H4 (cell line): ENCODE results near the gene HNRNPC. TPM values are rescaled to one million over a fixed set of nuclear protein-coding genes. Genes with fewer than 3 reads are reported as not detected.
"Not testable (repeated sequence)": the region's sequence is repeated elsewhere in the genome, so short reads cannot be mapped to it uniquely, and the experiment has no call there.

Experiments used
- DNase-seq: peaks from one replicate; pipeline ENCODE4 v3.0.0-alpha.2; 2015; ENCODE audit warnings: low spot score
- total RNA-seq: library from RNA; depleted of rRNA; stranded (reverse); fragments of >200 nt; shearing (Covaris generic); gene quantifications from 2 replicates; pipeline ENCODE4 v1.2.3, GENCODE V29; 2014

The HNRNPC gene
- total RNA-seq, 1 experiment from 2014 or later, result 1,559 TPM

DNA sequence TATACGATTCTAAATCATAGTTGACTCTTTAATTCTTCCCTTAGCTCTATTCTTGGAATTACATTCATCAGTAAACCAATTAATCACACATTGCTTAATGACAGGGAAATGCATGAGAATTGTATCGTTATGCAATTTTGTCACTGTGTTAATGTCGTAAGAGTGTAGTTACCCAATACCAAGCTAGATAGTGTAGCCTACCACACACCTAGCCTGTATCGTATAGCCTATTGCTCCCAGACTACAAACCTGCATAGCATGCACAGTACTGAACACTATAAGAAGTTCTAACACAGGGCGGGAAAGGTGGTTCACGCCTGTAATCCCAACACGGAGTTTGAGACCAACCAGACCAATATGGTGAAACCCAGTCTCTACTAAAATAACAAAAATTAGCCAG lies 24.7 kb downstream of the HNRNPC start:
- no peak for DNase-seq

DNA sequence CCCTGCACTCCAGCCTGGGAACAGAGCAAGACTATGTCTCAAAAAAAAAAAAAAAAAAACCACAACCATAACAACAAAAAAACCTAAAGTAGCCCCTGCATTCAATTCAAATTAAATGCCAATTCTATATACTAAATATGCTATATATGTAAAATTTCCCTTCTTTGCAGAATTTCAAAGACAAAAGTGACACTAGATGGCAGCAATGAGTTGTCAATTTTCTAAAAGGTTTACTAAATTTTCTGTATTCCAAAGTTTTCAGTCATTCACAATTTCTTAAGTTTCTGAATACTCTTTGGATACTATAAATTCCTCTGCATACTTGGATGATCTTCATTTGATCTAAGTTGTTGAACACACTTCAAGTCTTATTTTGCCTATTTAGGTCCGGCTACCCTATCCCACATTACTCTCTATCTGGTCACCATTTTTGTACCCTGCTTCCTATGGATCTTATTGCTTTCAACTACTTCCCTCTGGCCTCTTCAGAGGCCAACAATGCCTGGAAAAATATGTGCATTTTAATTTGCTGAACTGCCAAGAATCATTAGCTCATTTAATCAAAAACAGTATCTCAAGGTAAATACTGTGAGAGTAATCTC lies 27.9 kb downstream of the HNRNPC start:
- DNase-seq, result no peak

DNA sequence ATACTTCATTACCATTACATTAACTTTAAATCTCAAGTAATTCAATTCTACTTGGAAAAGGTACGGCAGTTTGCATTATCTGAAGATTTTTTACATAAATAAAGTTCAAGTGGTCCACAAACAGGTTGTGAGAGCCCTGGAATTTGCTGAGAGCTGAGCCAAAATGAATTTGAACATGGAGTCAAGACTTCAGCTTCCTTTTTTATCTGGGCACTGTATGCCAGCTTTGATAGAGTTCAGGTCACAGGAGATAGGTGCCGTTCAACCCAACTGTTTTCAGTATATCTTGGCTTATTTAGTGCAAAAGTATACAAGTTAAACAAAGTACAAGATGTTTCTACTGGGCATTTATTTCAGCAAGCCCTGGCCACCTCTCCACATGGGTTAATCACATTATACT lies 28.8 kb downstream of the HNRNPC start:
- no peak for DNase-seq

DNA sequence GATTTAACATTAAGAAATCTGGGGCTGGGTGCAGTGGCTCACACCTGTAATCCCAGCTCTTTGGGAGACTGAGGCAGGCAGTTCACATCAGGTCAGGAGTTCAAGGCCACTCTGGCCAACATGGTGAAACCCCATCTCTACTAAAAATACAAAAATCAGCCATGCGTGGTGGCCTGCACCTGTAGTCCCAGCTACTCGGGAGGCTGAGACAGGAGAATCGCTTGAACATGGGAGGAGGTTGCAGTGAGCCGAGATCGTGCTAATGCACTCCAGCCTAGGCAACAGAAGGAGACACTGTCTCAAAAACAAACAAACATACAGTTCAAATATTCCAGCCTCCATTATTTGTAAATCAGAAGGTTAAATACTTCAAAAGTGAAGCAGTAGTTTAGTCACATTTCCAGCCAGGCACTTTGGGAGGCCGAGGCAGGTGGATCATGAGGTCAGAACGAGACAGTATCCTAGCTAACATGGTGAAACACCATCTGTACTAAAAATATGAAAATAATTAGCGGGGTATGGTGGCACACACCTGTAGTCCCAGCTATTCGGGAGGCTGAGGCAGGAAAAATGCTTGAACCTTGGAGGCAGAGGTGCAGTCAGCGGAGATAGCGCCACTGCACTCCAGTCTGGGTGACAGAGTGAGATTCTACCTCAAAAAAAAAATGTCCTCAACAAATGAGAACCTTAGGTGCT lies 30.3 kb downstream of the HNRNPC start:
- DNase-seq, result no peak

DNA sequence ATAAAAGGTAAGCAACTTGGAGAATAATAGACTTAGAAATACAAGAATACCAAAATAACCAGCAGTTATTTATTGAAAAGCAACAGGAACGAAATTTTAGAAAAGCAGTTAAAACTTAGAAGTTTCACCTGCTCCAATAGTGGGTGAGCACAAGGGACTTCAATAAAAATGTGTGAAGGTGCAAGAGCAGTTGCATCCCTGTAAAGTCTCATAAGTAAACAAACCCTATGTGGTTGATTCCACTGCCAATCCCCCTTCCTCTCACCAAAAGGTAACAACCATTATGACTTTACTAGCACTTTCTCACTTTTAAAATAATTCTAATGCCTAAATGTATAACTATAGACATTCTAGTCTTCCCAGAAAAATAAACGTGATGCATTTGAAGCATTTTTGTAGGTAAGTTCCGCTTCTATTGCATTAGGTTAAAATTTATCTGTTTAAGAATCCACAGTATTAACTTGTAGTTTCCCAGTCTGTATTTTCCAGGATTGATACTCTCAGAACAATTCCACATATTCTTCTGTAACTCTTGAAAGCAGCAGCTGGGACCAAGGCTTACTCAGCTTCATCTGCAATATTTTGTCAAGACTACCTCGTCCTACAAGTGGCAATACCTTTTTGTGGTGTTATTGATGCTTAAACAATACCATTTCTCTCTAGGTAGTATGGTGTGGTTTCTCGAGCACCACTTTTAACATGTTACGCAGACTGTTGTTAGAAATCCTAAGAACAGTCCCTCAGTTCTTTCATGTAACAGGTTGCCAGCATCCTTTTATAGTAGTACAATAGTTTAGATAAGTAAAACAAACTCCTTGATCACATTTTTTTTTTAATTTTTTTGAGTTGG lies 32.1 kb downstream of the HNRNPC start:
- no peak for DNase-seq

DNA sequence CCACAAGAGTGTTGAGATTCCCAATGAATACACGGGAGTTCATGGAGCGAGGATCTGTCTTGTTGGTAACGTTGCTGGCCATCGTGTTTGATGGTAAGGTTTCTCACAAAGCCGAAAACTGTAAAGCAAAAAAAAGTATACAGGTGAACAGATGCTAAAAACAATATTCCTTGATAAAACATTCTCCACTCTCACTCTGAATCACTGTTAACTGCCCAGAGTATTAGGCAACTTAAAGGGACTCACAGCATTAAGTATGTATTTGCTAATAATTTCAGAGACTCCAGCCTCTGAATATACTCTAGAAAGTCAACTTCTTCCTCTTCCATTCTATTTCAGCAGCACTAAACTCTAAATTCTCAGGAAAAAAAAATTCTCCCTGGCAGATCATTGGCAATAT lies 35.1 kb downstream of the HNRNPC start:
- DNase-seq, result no peak

DNA sequence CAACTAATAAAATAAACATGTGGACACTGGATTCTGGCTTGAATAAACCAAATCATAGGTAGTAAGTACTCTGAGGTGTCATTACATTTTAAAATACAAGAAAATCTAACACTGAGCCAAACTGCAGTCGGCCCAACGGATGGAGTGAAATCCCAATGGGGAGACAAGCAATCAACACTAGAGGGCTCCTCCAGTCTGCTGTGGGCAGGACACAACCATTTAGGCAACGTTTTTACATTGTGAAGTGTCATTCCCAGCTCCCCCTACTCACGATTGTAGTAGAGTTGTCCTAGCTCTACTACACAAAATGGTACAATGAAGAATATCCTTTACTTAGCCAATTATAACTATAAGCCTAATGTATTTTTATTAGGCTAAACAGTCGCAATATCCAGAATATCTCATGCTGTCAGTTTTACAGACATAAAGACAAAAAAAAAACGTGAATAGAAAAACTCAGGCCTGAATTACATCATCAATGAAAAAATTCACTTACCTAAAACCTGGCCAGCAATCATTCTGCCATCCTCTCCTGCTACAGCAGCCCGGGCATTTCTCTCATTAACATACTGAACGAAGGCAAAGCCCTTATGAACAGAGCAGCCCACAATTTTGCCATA lies 35.7 kb downstream of the HNRNPC start:
- no peak for DNase-seq

DNA sequence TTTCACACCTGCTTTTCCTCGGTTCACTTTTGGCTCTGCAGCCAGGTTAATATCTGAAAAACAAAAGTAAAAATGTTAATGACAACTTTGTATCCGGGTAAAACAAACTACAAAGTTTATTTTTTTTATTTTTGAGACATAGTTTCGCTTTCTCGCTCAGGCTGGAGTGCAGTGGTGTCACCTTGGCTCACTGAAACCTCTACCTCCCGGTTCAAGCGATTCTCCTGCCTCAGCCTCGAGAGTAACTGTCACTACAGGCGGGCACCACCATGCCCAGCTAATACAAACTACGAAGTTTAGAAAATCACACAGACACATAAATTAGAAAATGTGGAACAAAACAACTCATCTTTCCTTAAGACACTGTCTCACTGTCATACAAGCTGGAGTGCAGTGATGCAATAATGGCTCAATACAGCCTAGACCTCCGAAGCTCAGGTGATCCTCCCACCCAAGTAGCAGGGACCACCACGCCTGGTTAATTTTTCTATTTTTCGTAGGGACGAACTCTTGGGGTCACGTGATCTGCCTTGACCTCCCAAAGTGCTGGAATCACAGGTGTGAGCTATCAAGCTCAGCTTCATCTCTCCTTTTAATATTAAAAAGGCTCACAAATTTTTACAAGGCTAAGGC lies 38.1 kb downstream of the HNRNPC start:
- no peak for DNase-seq

DNA sequence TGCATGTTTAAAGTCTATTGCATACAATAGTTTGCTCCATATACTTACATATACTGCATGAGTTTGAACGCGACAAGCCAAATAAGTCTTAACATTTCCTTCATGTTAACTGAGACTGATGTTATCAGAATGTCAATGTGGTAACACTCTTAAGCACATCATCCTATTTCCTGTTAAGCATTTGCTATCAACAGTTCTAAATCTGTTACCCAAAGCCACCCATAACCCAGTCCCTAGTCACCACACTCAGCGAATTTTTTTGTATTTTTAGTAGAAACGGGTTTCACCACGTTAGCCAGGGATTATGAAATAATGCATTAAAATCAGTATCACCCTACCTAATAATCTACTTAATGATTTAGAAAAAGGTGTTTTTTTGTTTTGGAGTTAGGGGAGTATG lies 39.4 kb downstream of the HNRNPC start:
- DNase-seq, result no peak

DNA sequence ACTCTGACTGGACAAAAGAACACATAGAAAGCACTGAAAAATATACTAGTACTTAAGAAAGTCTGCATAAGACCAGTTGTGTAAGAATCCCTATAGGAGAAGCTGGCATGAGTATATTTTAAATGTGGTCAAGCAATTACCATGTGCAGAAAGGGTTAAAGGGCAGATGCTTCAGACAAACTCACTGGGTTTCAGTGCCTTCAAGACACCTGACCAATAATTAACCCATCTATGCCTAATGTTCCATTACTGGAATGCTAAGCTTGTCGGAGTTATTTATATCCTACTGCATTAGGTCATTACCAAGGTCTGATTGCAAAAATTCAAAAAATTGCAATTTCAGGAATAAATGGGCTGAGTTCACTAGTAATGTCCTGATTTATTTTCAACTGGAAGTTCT lies 41.3 kb downstream of the HNRNPC start:
- no peak for DNase-seq

DNA sequence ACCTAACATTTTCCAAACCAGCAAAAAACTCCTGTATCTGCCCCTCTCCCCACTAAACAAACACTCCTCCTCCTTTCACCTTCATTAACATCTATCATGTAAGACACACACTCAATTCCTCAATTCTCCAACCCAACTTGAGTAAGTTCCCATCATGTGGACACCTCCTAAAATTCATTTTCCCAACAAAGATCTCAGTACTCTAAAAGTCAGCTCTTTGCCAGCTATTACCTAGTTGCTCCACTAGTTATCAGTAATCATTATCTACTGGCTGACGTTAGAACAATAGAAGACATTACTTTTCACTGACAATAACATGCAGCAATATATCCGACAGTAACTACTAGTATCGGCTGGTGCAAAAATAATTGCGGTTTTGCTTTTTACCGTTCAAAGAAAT lies 42.1 kb downstream of the HNRNPC start:
- DNase-seq, result no peak

DNA sequence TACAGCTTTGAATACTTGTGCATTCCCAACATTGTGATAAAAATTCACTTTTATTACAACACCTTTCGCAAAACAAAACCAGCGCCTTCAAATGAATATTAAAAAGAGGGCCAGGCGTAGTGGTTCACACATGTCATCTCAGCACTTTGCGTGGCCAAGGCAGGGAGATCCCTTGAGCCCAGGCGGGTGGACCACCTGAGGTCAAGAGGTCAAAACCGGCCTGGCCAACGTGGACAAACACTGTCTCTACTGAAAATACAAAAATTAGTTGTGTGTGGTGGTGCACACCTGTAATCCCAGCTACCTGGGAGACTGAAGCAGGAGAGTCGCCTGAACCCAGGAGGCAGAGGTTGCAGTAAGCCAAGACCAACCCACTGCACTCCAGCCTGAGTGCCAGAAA lies 42.8 kb downstream of the HNRNPC start:
- DNase-seq, result no peak

DNA sequence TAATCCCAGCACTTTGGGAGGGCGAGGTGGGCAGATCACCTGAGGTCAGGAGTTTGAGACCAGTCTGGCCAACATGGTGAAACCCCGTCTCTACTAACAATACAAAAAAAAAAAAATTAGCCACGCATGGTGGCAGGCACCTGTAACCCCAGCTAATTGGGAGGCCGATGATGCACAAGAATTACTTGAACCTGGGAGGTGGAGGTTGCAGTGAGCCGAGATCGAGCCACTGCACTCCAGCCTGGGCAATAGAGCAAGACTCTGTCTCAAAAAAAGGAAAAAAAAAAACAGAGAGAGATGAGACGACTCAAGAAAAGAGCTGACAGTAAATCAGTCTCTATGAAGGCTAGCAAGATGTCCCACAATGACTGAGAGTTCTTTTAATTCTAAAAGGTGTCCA lies 44.1 kb downstream of the HNRNPC start:
- not testable (repeated sequence) for DNase-seq

DNA sequence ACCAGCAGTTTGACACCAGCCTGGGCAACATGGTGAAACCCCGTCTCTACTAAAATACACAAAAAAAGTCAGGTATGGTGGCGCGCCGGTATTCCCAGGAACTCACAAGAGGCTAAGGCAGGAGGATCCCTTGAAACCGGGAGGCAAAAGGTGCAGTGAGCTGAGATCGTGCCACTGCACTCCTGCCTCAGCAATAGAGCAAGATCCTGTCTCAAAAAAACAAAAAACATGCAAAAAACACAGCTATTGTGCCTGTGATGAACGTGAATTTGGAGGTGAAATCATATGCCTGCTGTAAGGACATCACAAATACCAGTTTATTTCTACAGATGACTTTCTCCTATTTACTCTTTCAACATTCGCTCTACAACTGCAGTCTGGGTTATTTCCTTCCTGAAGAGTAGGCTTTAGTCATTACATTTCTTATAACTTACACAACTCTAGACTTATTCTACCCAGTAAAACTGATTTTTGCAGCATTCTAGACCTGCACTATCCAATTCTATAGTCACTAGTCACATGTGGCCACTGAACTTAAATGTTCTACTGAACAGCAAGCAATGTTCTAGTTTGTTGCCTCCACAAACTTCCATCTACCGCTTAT lies 48.3 kb downstream of the HNRNPC start:
- no peak for DNase-seq

DNA sequence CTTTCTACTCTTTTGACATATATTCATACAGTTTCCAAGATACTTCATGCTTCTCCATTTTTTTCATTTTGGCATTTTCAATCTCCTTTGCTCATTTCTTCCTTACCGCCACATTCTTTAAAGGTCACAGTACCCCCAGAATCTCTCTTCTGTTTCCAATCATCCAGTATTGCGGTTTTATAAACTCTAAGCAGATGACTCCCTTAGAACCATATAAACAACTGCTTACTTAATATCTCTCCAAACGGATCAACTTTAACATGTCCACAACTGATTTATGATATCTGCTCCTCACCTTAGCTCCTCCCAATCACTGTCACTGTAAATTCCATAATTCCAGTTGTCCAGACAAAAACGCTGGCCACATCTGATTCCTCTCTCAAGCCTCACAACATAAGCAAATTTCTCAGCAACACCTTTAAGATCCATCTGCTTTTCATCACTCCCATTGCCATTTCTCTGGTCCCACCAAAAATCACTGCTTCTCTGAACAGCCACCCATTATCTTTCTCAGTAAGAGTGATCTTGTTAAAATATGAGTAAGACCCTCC lies 49.6 kb downstream of the HNRNPC start:
- DNase-seq, result no peak

DNA sequence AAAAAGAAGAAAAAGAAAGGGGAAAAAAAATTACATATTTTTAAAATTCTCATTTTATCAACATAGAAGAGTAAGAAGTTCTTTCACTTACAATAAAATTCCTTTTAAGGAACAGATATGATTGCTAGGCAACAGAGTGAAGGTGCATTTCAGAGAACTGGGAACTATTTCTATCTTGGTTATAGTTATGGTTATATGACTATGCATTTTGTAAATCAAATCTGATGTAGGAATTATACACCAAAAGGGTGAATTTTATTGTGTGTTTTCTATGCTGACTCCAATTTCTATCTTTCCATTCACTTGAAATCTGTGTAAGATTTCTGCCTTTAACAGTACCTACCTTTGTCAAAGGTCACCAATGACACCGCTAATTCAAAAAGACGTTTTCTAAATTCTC lies 50.1 kb downstream of the HNRNPC start:
- DNase-seq, result no peak

DNA sequence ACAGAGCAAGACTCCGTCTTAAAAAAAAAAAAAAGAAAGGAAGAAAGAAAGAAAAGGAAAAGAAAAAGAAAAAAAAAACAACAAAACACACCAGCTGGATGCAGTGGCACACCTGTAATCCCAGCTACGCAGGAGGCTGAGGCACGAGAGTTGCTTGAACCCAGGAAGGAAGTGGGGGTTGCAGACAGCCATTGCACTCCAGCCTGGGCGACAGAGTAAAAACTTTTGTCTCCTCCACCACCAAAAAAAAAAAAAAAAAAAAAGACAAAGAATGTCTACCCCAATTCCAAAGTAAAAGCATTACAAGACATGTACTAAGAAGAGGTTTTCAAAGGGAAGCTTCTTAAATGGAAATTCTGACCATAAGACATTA lies 53.4 kb downstream of the HNRNPC start:
- no peak for DNase-seq

DNA sequence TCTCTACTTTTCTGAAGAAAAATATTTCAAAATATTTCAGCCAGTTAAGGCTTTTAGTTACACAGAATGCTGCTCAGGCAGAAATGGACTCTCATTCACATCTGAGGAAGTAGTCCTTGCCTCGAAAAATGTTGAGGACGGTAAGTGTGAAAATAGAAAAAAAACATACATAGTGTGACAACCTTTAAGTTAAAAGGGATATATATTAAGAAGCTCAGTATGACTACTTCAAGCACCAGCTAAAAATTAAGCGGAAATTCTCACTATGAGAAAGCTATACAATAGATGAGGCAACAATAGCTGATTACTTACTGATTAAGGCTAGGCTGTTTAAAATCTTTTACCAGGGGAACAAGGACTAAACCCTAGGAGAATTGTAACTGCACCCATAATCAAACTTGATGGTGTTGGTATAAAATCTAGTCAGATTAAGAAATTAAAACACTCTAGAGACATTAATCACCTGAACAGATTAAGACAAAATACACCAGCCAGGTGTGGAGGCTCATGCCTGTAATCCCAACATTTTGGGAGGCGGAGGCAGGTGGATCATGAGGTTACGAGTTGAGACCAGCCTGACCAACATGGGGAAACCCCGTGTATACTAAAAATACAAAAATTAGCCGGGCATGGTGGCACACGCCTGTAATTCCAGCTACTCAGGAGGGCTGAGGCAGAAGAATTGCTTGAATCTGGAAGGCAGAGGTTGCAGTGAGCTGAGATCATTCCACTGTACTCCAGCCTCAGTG lies 53.9 kb downstream of the HNRNPC start:
- DNase-seq, result no peak

DNA sequence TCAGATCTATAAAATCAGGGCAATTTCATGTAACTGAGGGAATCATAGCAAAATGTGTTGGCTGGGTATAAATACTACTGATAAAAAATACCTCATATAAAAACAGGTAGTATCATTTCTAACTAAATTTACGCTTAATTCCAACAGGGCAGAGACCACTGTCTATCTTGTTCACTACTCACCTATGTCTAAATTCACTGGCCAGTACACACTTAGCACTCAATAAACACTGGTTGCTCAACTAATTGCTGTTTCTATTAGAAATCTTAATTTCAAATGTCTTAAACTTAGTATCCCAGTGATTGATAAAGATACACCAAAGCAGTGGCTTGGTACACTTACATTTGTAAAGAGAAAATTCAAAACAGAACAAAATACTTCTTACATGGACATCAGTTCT lies 55.6 kb downstream of the HNRNPC start:
- DNase-seq, result no peak

DNA sequence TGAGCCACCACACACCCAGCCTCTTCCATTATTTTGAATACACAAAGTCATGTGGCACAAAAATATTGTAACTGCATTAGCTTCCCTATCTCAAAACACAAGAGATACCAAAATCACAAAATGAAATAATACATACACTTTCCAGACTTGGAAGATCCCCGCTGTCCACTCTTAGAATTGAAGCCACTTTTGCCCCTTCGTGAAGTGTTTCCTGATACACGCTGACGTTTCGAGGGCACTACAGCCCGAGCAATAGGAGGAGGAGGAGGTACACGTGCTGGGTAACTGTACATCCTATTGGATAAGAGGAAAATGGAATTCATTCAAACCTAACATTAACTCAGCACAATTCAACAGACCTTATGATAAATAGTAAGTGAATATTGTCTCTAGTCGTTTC lies 56.4 kb downstream of the HNRNPC start:
- not testable (repeated sequence) for DNase-seq

DNA sequence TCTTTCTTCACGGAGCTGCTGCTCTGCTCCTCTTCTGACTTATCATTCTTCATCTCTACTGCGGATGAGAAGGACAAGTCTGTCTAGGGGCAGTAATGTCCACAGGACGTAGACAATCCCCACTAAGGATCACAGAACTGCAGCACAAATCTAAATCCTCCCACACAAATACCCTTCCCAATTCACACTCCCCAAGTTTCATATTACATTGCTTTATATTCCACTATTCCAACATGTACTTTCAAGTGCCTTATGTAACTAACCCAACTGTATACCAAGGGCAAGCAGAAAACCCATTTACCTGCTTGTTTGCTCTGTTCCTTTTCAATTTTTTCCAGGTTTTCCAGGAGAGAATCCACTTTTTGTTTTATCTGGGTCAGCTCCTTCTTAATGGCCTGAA lies 57.7 kb downstream of the HNRNPC start:
- no peak for DNase-seq
